Activated naive CD4-positive, alpha-beta T cell treated with anti-CD3 and anti-CD28 coated beads, Interleukin-2, amount 50 U/mL, for 24 hours (primary cell): ENCODE results near the gene CDO1.
"Not testable (repeated sequence)": the region's sequence is repeated elsewhere in the genome, so short reads cannot be mapped to it uniquely, and the experiment has no call there.

Experiments used
- H3K27ac Mint-ChIP-seq: one replicate; pipeline ENCODE4 v1.8.0; 2021; ENCODE audit warnings: mild to moderate bottlenecking, mixed read lengths
- H3K27me3 Mint-ChIP-seq: one replicate; pipeline ENCODE4 v1.8.0; 2021; ENCODE audit warnings: mixed read lengths
- H3K36me3 Mint-ChIP-seq: one replicate; pipeline ENCODE4 v1.8.0; 2021; ENCODE audit warnings: mixed read lengths
- H3K4me1 Mint-ChIP-seq: one replicate; pipeline ENCODE4 v1.8.0; 2021; ENCODE audit warnings: mixed read lengths
- H3K4me3 Mint-ChIP-seq: one replicate; pipeline ENCODE4 v1.8.0; 2021; ENCODE audit warnings: mild to moderate bottlenecking, mixed read lengths
- H3K9me3 Mint-ChIP-seq: one replicate; pipeline ENCODE4 v1.8.0; 2021; ENCODE audit warnings: mixed read lengths

Gene CDO1

DNA sequence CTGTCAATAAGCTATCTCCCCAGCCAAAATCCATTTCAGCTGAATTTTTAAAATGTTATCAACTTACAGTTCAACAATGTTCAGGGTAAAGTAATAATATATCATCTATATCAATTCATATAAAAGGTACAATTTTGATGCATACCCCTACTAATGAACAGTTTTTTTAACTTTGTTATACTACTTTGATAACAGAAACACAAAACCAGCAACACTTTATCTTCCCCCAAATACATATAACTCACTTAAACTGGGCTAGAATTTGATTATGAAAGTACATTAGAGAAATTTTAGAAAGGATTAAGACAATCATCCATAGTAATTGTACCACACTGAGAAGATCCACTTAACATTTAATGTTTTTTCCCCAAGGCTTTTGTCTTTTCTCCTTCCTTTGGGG is 5.1 kb downstream of the CDO1 start:
- H3K4me1 Mint-ChIP-seq, result peaks cover 24% of the 10 kb centered on the region

DNA sequence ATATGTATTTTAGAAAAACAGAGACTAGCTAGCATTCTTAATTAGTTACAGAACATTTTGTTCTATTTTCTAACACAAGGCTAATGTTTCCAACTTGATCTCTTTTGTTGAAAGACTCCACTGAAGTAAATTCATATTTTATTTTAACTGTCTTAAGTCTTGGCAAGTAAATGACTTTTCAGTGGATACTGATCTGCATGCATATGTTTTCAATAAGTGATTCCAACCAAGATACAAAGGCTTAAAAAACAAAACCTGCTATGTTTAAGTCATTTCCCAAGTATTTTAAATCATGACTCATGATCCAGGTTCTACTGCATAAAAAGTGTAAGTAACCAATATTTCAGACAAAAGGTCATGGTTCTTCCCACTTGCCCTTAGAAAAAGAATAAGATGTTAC is 5.7 kb downstream of the CDO1 start:
- no peak overlapping the region for H3K27ac Mint-ChIP-seq
- H3K27me3 Mint-ChIP-seq, result peaks cover 31% of the 10 kb centered on the region
- no peaks in the 10 kb centered on the region for H3K36me3 Mint-ChIP-seq
- H3K9me3 Mint-ChIP-seq, result no peaks in the 10 kb centered on the region
- no peak overlapping the region for H3K4me3 Mint-ChIP-seq
- H3K4me1 Mint-ChIP-seq, result peaks cover 24% of the 10 kb centered on the region

More for the DNA sequence above, 5.1 kb downstream of the CDO1 start:
- H3K4me3 Mint-ChIP-seq, result no peak overlapping the region
- no peaks in the 10 kb centered on the region for H3K9me3 Mint-ChIP-seq
- no peaks in the 10 kb centered on the region for H3K36me3 Mint-ChIP-seq
- H3K27me3 Mint-ChIP-seq, result peaks cover 34% of the 10 kb centered on the region
- no peak overlapping the region for H3K27ac Mint-ChIP-seq

DNA sequence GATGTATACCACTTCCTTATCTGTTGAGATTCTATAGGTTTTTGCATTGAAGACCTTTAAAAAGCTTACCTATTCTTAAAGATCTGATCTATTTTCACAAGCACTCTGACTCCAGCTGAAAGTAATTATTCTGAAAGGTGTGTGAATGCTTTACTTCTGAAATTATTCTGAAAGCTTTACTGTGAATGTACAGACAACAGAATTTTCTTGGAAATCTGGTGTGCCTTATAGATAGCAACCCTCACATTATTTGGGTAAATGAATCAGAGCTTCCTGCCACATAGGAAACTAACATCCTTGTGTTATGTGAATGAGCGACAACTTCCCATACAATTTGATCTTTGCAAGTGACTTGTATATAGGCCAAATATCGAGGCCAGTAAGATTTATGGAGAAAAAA is 6.5 kb downstream of the CDO1 start:
- peaks cover 16% of the 10 kb centered on the region for H3K4me1 Mint-ChIP-seq
- H3K27ac Mint-ChIP-seq, result no peak overlapping the region
- no peaks in the 10 kb centered on the region for H3K9me3 Mint-ChIP-seq
- peaks cover 25% of the 10 kb centered on the region for H3K27me3 Mint-ChIP-seq
- H3K4me3 Mint-ChIP-seq, result no peak overlapping the region
- H3K36me3 Mint-ChIP-seq, result no peaks in the 10 kb centered on the region

DNA sequence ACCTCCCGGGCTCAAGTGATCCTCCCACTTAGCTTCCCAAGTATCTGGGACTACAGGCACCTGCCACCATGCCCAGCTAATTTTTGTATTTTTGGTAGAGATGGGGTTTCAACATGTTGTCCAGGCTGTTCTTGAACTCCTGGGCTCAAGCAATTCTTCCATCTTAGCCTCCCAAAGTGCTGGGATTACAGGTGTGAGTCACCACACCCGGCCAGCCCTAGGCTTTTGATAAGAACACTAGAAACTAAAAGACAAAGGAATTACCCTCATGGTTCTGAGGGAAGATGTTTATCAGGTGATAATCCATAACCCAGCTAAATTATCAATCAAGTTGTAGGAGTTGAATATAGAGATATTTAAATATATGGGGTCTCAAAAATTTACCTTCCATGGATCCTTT is 8.4 kb downstream of the CDO1 start:
- H3K9me3 Mint-ChIP-seq, H3K4me3 Mint-ChIP-seq, H3K36me3 Mint-ChIP-seq, H3K27ac Mint-ChIP-seq: not testable (repeated sequence)
- peaks cover 14% of the 10 kb centered on the region for H3K27me3 Mint-ChIP-seq
- peaks cover 16% of the 10 kb centered on the region for H3K4me1 Mint-ChIP-seq

DNA sequence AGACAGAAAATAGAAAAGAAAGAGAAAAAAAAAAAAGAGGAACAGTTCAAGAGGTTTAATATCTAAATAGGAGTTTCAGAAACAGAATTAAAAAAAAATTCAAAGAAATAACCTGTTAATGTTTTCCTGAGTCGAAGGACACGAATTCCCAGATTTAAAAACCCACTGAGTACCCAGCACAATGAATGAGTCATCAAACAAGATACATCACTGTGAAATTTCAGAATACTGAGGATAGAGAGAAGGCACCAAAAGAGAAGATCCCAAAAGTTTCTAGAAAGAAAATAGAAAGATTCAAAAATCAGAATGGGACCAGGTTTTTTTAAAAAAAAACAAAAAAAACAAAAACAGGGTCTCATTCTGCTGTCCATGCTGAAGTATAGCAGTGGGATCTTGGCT is 8.8 kb downstream of the CDO1 start:
- Mint-ChIP-seq H3K4me1 (peaks cover 16% of the 10 kb centered on the region), H3K27me3 (peaks cover 12% of the 10 kb centered on the region), H3K36me3 (no peaks in the 10 kb centered on the region), H3K4me3 (no peak overlapping the region), H3K9me3 (no peaks in the 10 kb centered on the region), H3K27ac (no peak overlapping the region)

DNA sequence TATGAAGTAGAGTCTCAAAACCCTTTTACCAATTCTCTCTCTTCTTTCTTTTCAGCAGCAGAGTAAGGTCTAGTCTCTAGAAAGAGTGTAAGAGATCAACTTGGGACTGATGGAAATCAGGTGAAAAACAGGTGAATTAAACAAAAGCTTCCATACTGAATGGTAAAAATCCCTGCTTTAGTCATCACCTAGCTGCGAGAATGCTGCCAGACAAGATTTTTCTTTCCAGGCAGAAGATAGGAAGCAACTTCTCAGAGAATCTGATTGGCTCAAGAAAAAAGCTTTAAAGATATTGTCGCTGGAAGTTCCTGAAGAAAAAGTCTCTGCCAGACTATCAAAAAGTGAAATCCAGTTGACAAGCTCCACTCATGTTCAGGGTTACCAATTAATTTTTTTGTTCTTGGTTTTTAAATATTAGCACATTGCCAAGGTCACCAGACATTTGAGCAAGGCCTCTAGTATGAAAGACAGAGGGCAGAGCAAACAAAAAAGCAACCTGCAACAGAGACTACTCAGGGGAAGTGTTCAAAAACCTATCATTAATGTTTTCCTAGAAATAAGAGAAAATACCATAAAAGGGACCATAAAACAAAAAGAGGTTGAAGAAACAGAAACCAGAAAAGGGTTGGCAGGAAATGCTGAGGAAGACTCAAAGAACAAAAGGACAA is 9.3 kb downstream of the CDO1 start:
- H3K9me3 Mint-ChIP-seq, result no peaks in the 10 kb centered on the region
- peaks cover 9% of the 10 kb centered on the region for H3K27me3 Mint-ChIP-seq
- H3K4me1 Mint-ChIP-seq, result peaks cover 16% of the 10 kb centered on the region
- no peak overlapping the region for H3K4me3 Mint-ChIP-seq
- H3K36me3 Mint-ChIP-seq, result no peaks in the 10 kb centered on the region
- no peak overlapping the region for H3K27ac Mint-ChIP-seq

DNA sequence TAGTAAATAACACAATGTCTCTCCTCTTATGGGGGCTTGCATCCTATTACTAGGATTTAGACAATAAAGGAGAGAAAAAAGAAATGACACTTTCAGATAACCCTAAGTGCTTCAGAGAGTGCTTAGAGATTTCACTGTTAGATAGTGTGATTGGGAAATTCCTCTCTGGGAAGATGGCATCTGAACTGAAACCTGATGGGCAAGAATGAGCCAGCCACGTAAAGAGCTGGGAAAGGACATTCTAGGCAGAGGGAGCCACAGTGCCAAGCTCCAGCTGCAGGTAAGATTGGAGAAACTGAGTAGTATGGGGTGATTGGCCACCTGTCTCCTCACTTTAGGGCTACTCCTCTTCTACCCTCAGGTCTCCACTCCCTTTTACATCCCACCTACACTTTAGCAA is 14.5 kb downstream of the CDO1 start:
- H3K27ac Mint-ChIP-seq, result no peak overlapping the region
- H3K9me3 Mint-ChIP-seq, result no peaks in the 10 kb centered on the region
- H3K27me3 Mint-ChIP-seq, result peaks cover 11% of the 10 kb centered on the region

DNA sequence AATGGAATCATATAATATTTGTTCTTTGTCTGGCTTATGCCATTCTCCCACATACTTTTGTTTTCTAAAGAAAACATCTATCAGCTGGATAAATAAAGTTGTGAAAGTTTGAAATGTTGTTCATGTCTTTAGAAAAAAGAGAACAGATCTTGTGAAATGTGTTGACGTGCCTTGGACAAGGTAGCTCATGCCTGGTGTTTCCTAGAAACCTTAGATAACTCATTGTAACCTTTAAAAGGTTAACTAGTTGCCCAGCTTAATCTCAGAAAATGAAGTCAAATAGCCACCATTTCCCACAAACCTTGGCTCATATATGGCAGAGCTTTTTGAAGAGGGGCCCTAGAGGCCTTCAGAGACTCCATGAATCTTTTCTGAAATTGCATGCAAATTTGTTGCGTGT is 15.3 kb downstream of the CDO1 start:
- Mint-ChIP-seq H3K27ac (no peak overlapping the region), H3K36me3 (no peaks in the 10 kb centered on the region), H3K27me3 (peaks cover 9% of the 10 kb centered on the region), H3K9me3 (no peaks in the 10 kb centered on the region), H3K4me3 (no peak overlapping the region), H3K4me1 (peaks cover under 1% of the 10 kb centered on the region)

More for the DNA sequence above, 14.5 kb downstream of the CDO1 start:
- Mint-ChIP-seq H3K36me3 (no peaks in the 10 kb centered on the region), H3K4me1 (peaks cover 9% of the 10 kb centered on the region), H3K4me3 (no peak overlapping the region)

DNA sequence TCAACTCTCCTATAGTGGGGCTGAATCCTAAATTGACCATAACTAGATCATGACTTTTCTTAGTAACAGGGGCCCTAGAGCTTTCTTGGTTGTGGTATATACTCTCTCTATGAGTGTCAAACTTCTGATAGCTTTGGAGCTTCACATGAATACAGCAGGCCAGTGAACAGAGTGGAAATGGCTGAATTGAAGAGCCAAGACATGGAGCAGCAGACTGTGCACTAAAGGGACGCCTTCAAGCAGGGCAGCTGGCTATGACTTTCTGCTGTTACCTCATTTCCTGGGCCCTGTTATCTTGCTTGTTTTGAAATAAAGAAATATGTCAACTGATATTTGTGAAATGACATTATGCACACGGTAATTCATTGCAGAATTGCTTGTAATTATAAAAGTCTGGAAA is 16.4 kb downstream of the CDO1 start:
- H3K27me3 Mint-ChIP-seq, result peaks cover 9% of the 10 kb centered on the region
- no peaks in the 10 kb centered on the region for H3K9me3 Mint-ChIP-seq
- H3K4me1 Mint-ChIP-seq, result no peaks in the 10 kb centered on the region
- H3K4me3 Mint-ChIP-seq, result no peak overlapping the region
- H3K27ac Mint-ChIP-seq, result no peak overlapping the region
- no peaks in the 10 kb centered on the region for H3K36me3 Mint-ChIP-seq

DNA sequence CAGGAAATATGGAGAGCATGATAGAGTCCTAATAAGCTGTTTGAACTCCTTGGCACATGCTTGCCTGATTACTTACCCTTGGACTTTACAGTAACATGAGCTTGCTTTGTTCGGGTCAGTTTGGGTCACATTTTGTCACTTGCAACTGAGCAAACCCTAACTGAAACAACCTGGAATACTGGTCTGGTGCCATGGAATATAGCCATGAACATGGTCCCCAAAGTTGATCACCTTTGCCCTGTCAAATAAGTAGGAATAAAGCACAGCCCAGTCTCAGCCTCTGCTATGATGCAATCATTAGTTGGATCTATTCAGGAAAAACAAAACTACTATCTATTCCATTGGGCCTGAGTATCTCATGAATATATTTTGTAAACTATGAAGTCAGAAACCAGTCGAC is 18.2 kb downstream of the CDO1 start:
- no peaks in the 10 kb centered on the region for H3K9me3 Mint-ChIP-seq
- no peak overlapping the region for H3K4me3 Mint-ChIP-seq
- no peak overlapping the region for H3K27ac Mint-ChIP-seq
- H3K27me3 Mint-ChIP-seq, result peaks cover 8% of the 10 kb centered on the region
- H3K36me3 Mint-ChIP-seq, result no peaks in the 10 kb centered on the region
- no peaks in the 10 kb centered on the region for H3K4me1 Mint-ChIP-seq

DNA sequence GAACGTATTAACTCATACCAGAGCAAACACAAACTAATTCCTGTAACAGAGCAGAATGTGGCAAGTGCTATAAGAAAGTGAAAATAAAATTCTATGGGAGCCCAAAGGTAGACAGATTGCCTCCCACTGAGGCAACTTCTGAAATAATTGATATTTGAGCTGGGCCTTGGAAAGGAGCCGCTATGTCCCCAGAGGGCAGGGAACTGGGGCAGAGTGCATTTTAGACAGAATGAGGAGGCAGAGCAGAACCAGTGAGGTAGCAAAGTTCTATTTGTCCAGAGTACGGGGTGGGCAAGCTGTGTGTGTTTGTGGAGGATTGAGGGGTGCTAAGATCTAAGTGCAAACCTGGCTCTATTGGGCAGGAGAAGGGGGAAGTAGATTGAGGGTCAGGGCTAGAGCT is 19.8 kb downstream of the CDO1 start:
- H3K9me3 Mint-ChIP-seq, result no peaks in the 10 kb centered on the region
- peaks cover 19% of the 10 kb centered on the region for H3K27me3 Mint-ChIP-seq
- H3K36me3 Mint-ChIP-seq, result no peaks in the 10 kb centered on the region
- no peaks in the 10 kb centered on the region for H3K4me1 Mint-ChIP-seq
- no peak overlapping the region for H3K27ac Mint-ChIP-seq
- H3K4me3 Mint-ChIP-seq, result no peak overlapping the region

DNA sequence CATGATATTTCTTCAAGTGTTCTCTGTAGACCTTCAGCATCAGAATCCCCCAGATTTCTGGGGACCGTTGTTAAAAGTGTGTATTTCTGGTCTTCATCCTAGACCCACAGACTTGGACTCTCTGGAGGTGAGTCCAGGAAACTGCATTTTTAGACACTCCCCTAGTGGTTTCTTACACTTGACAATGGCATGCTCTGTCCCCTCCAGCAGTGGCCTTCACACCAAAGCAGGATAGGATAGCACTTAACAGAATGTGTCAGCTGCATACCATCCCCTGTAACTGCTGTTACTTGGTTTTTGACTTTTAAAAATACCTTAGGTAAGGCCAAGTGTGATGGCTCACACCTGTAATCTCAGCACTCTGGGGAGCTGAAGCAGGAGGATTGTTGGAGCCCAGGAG is 20.8 kb downstream of the CDO1 start:
- Mint-ChIP-seq H3K36me3 (no peaks in the 10 kb centered on the region), H3K4me1 (no peaks in the 10 kb centered on the region), H3K27ac (no peak overlapping the region), H3K4me3 (no peak overlapping the region), H3K9me3 (no peaks in the 10 kb centered on the region), H3K27me3 (peaks cover 18% of the 10 kb centered on the region)

DNA sequence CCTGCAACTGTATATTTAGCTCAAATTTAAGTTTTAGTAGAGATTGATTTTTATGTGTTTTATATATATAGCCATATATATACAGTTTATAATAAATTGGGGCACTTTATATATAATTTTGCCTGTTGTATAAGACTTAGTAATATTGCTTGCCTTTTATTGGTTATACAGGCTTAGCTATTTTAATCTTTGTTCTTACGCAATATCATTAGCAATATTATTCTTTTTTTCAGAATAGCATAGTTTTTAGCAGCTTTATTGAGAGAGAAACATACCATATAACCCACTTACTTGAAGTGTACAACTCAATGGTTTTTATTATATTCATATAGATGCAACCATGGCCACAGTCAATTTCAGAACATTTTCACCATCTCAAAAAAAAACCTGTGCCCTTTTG is 28.0 kb downstream of the CDO1 start:
- Mint-ChIP-seq H3K4me1 (no peaks in the 10 kb centered on the region), H3K9me3 (no peaks in the 10 kb centered on the region), H3K27ac (no peak overlapping the region), H3K27me3 (peaks cover 46% of the 10 kb centered on the region), H3K4me3 (no peak overlapping the region), H3K36me3 (peaks cover 2% of the 10 kb centered on the region)

DNA sequence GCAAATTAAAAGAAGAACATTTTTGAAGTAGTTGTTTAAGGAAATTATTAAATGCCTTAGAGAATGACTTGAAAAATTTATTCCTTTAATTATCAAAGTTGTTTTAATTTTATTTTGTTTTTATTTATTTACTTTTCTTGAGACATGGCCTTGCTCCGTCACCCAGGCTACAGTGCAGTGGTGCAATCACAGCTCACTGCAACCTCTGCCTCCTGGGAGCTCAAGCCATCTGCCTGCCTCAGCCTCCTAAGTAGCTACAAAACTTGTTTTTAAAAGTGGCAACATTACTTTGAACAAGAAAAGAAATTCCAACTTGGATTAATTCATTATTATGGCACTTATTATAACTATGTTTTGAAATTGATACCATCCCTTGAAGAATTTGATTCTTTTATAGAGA is 29.0 kb downstream of the CDO1 start:
- H3K36me3 Mint-ChIP-seq, result peaks cover 2% of the 10 kb centered on the region

DNA sequence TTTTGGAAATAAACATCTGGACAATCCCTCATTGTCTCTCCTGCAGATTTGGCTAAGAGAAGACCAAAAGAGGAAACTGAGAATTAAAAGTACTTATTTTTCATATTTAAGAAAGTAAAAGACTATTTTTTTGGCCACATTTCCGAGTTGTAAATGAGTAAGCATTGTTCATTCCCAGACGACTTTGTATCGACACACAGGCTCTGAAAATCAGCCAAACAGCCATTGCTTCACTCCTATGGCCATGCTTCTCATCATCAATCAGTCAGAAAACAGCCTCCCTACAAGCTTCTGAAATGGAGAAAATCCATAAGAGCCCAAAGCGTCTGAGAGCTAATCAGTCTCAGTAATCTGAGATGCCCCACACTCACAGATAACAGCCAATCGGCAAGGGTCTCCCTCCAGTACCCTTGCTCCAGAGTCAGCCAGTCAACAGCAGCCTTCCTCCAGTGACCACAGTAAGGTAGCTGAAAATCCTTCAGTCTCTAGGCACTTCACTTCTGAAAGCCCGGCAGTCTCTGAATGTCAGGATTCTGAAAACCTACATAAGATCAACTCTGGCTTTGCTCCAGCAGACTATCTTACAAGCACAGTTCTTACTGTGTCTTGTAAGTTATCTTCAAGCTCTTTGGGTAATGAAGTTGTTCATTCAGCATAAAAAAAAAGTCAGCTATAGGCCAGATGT is 30.9 kb downstream of the CDO1 start:
- Mint-ChIP-seq H3K4me3 (no peak overlapping the region), H3K9me3 (no peaks in the 10 kb centered on the region), H3K27me3 (peaks cover 42% of the 10 kb centered on the region), H3K36me3 (peaks cover 2% of the 10 kb centered on the region), H3K27ac (no peak overlapping the region), H3K4me1 (no peaks in the 10 kb centered on the region)

More for the DNA sequence above, 29.0 kb downstream of the CDO1 start:
- Mint-ChIP-seq H3K27ac (no peak overlapping the region), H3K4me3 (no peak overlapping the region), H3K9me3 (no peaks in the 10 kb centered on the region), H3K4me1 (no peaks in the 10 kb centered on the region), H3K27me3 (peaks cover 41% of the 10 kb centered on the region)

DNA sequence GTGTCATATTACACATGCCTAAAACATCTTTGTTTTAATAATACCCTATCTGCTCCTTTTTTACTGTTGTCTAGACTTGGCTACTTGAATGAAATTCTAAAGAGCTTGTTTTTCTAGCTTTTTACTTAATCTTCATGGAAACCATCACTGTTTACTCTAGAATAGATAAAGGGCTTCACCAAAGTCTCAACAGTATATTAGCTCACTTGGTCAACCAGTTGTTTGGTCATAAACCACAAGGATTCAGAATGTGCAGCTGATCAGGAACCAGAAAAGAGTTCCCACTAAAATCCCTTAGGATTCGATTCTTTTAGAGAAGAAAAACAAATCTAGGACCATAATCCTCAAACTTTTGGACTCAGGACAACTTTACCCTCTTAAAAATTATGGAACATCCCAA is 38.0 kb downstream of the CDO1 start:
- Mint-ChIP-seq H3K4me3 (no peak overlapping the region), H3K36me3 (no peaks in the 10 kb centered on the region), H3K9me3 (no peaks in the 10 kb centered on the region), H3K27ac (no peak overlapping the region), H3K27me3 (peaks cover 17% of the 10 kb centered on the region), H3K4me1 (no peaks in the 10 kb centered on the region)

DNA sequence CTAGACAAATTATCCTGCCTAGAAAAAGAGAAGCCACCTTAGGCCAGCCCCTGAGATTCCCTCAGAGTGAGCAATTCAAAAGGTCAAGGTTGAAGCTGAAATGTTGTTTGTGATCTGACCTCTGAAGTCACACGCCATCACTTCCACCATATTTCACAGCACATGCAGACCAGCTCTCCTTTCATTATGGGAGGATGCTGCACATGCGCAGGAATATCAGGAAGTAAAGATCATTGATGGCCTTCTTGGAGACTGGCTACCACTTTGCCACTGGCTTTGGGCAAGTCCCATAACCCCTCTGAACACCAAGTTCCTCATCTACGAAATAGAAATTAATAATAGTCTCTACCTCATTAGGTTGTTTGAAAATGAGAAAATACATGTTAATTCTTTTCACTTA is 39.5 kb downstream of the CDO1 start:
- no peaks in the 10 kb centered on the region for H3K36me3 Mint-ChIP-seq
- no peak overlapping the region for H3K4me3 Mint-ChIP-seq
- peaks cover 14% of the 10 kb centered on the region for H3K27me3 Mint-ChIP-seq
- no peak overlapping the region for H3K27ac Mint-ChIP-seq
- no peaks in the 10 kb centered on the region for H3K4me1 Mint-ChIP-seq
- H3K9me3 Mint-ChIP-seq, result no peaks in the 10 kb centered on the region
